Vagina (tissue), 2 donors: Measurements from ENCODE around the gene RNF217. TPM values are rescaled to one million over a fixed set of nuclear protein-coding genes. Genes with fewer than 3 reads are reported as not detected.

Source experiments
- DNase-seq, 2 donors: peaks; one replicate each; pipeline ENCODE4 v3.0.0-alpha.2; 2017; ENCODE audit errors: extremely low spot score in 2 of 2
- H3K27ac ChIP-seq: fragments of 200-600 bp; sonication (generic); one replicate; pipeline ENCODE4 v1.5.1; 2019
- H3K27me3 ChIP-seq: fragments of 200-600 bp; sonication (generic); one replicate; pipeline ENCODE4 v1.5.1; 2019
- H3K36me3 ChIP-seq, 2 donors: fragments of 200-600 bp; sonication (generic); one replicate each; pipeline ENCODE4 v1.5.1; 2017 to 2019
- H3K4me1 ChIP-seq: fragments of 200-600 bp; sonication (generic); one replicate; pipeline ENCODE4 v1.5.1; 2019
- H3K4me3 ChIP-seq, 2 donors: fragments of 200-600 bp; sonication (generic); 1 replicate in 1 of 2; 2 replicates in 1 of 2; pipeline ENCODE4 v1.5.1; 2016 to 2019
- H3K9me3 ChIP-seq: fragments of 200-600 bp; sonication (generic); one replicate; pipeline ENCODE4 v1.5.1; 2019
- CTCF ChIP-seq, 3 experiments: fragments of 450-650 bp in 2 of 3; fragments of 200-600 bp in 1 of 3; sonication (generic) in 1 of 3; IDR thresholded peaks; one replicate each; pipeline ENCODE4 v1.5.1; 2017 to 2019; ENCODE audit warnings: antibody characterized with exemption in 3 of 3, mild to moderate bottlenecking in 2 of 3, moderate library complexity in 2 of 3
- POLR2A ChIP-seq, 2 donors: fragments of 450-650 bp; IDR thresholded peaks; one replicate each; pipeline ENCODE4 v1.6.1; 2017; ENCODE audit warnings: antibody characterized with exemption in 2 of 2, mild to moderate bottlenecking in 2 of 2, moderate library complexity in 2 of 2
- POLR2AphosphoS5 ChIP-seq, 2 donors: sonication (generic); formaldehyde crosslinking; IDR thresholded peaks; one replicate each; pipeline ENCODE4 v1.9.0; 2017; ENCODE audit warnings: antibody characterized with exemption in 2 of 2, mild to moderate bottlenecking in 2 of 2, low read depth in 1 of 2; ENCODE audit not compliant: insufficient read depth in 1 of 2
- intact Hi-C: fragments of 100-400 bp; cut with DNase I; formaldehyde crosslinking; loops from one replicate; pipeline ENCODE4 v1.15.1; 2023
- total RNA-seq: library from RNA; depleted of rRNA; stranded (reverse); fragments of >200 nt; gene quantifications from one replicate; pipeline ENCODE4 v1.2.3, GENCODE V29; 2016

Gene RNF217
- total RNA-seq, 1 donor from 2014 or later: 26.0 TPM

GRCh38 chr6:125136378-125136777 lies 174.1 kb downstream of the RNF217 start:
- intact Hi-C loops: no loop called here

GRCh38 chr6:125138083-125138482 lies 175.8 kb downstream of the RNF217 start:
- Histone ChIP-seq H3K27ac (no peak overlapping the region), H3K4me1 (no peaks in the 10 kb centered on the region), H3K9me3 (no peaks in the 10 kb centered on the region), H3K36me3 (no peaks in the 10 kb centered on the region), H3K4me3 (no peak overlapping the region), H3K27me3 (no peaks in the 10 kb centered on the region)
- no peak for DNase-seq
- intact Hi-C loops: no loop called here
- TF ChIP-seq CTCF (IDR thresholded peaks at IDR 0.05) (no peak), POLR2A (IDR thresholded peaks at IDR 0.05) (no peak), POLR2AphosphoS5 (IDR thresholded peaks at IDR 0.05; ENCODE audit: insufficient read depth in 1 of 2, low read depth in 1 of 2) (no peak)

More at GRCh38 chr6:125136378-125136777, 174.1 kb downstream of the RNF217 start:
- Histone ChIP-seq H3K4me3 (no peak overlapping the region), H3K9me3 (no peaks in the 10 kb centered on the region), H3K4me1 (no peaks in the 10 kb centered on the region), H3K27me3 (no peaks in the 10 kb centered on the region), H3K27ac (no peak overlapping the region), H3K36me3 (no peaks in the 10 kb centered on the region)
- DNase-seq: no peak
- TF ChIP-seq POLR2A (IDR thresholded peaks at IDR 0.05): no peak
- TF ChIP-seq CTCF (IDR thresholded peaks at IDR 0.05): no peak
- no peak for TF ChIP-seq POLR2AphosphoS5 (IDR thresholded peaks at IDR 0.05; ENCODE audit: insufficient read depth in 1 of 2, low read depth in 1 of 2)

DNA sequence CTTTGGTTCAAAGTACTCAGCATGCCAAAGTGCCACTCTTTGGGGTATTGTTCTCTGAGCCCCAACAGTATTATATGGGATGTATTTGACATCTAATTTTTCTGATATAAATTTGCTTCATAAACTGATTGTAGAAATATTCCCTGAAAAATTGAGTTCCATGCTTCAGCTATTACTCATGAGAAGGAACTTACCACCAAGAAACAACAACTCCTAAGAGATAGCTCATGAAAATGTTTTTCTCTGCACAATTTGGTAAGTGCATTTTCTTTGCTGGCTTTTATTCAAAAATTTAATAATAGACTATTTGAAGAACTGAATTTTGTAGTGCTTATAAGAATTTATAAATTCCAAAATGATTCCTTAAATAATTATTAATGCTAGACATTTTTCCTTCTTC lies 178.6 kb downstream of the RNF217 start:
- H3K4me1 ChIP-seq: no peaks in the 10 kb centered on the region
- no peak overlapping the region for H3K4me3 ChIP-seq
- DNase-seq: no peak
- H3K27me3 ChIP-seq: no peaks in the 10 kb centered on the region
- intact Hi-C loops: no loop called here
- H3K27ac ChIP-seq: no peak overlapping the region
- TF ChIP-seq POLR2A (IDR thresholded peaks at IDR 0.05): no peak
- no peak for TF ChIP-seq POLR2AphosphoS5 (IDR thresholded peaks at IDR 0.05; ENCODE audit: insufficient read depth in 1 of 2, low read depth in 1 of 2)
- no peak for TF ChIP-seq CTCF (IDR thresholded peaks at IDR 0.05)
- no peaks in the 10 kb centered on the region for H3K36me3 ChIP-seq
- H3K9me3 ChIP-seq: no peaks in the 10 kb centered on the region

Other genes with a start within 250 kb of the RNF217 start
- gene TPD52L1, start 191.3 kb downstream of the RNF217 start, total RNA-seq: 85.0 TPM